ENCODE results near the gene TNK1. TPM values are rescaled to one million over a fixed set of nuclear protein-coding genes. Genes with fewer than 3 reads are reported as not detected.
A peak's percentile ranks its signal among the peaks of the same experiment; 100 is the strongest.

Gene TNK1
- total and polyA plus RNA-seq, 7 donors = 2.1 to 14.6 (median 5.4) TPM

GRCh38 chr17:7394452-7395191 lies 13.7 kb downstream of the TNK1 start, which contains the start of gene PLSCR3:
TSS of gene PLSCR3 (minus strand) at chr17:7394525. CDS start at chr17:7394110, 415 bp downstream.
- peak; percentile 93 for DNase-seq
- Histone ChIP-seq H3K27me3 (no peaks in the 10 kb centered on the region), H3K4me3 (peak within 1 kb of the TSS; percentile 68 to 79 (median 70)), H3K27ac (peak within 1 kb of the TSS; percentile 89 to 93 (median 90)), H3K9me3 (no peaks in the 10 kb centered on the region), H3K4me1 (peaks cover 0 to 25% (median 19%) of the 10 kb centered on the region in 4 donors), H3K36me3 (peaks cover 0 to 22% (median 5%) of the 10 kb centered on the region in 4 donors)
- intact Hi-C loops (cut with DNase I) = loop anchor here (2.0 kb wide), 1 partner anchor 38 kb away; no protein-coding TSS in a partner anchor
- TF ChIP-seq POLR2A (IDR thresholded peaks at IDR 0.05) = peak in 1 of 2 donors; percentile 61
- TF ChIP-seq EP300 (IDR thresholded peaks at IDR 0.05) = no peak
- peak; percentile 95 to 98 (median 96) for TF ChIP-seq POLR2AphosphoS5 (IDR thresholded peaks at IDR 0.05)
- TF ChIP-seq CTCF (IDR thresholded peaks at IDR 0.05) = peak in 3 of 4 experiments; percentile 10 to 56 (median 51)
- 0 to 1% methylated on average over 71 of the region's 71 CpGs for WGBS, 2 donors

GRCh38 chr17:7396147-7396546 lies 15.3 kb downstream of the TNK1 start:
- intact Hi-C loops (cut with DNase I) = no loop called here
- TF ChIP-seq EP300 (IDR thresholded peaks at IDR 0.05) = no peak
- TF ChIP-seq POLR2AphosphoS5 (IDR thresholded peaks at IDR 0.05) = no peak
- 92 to 94% methylated on average over 4 of the region's 4 CpGs for WGBS, 2 donors

GRCh38 chr17:7398612-7399011 lies 17.7 kb downstream of the TNK1 start:
- 86 to 89% methylated on average over 2 of the region's 2 CpGs for WGBS, 2 donors
- no peak overlapping the region for H3K27ac ChIP-seq
- no peak for DNase-seq
- H3K4me1 ChIP-seq = peaks cover 0 to 41% (median 24%) of the 10 kb centered on the region in 4 donors
- H3K27me3 ChIP-seq = no peaks in the 10 kb centered on the region
- intact Hi-C loops (cut with DNase I) = no loop called here
- H3K4me3 ChIP-seq = no peak overlapping the region
- TF ChIP-seq EP300 (IDR thresholded peaks at IDR 0.05) = no peak
- TF ChIP-seq POLR2A (IDR thresholded peaks at IDR 0.05) = no peak
- no peak for TF ChIP-seq POLR2AphosphoS5 (IDR thresholded peaks at IDR 0.05)
- no peak for TF ChIP-seq CTCF (IDR thresholded peaks at IDR 0.05)
- H3K36me3 ChIP-seq = no peaks in the 10 kb centered on the region
- no peaks in the 10 kb centered on the region for H3K9me3 ChIP-seq

More at GRCh38 chr17:7396147-7396546, 15.3 kb downstream of the TNK1 start:
- H3K9me3 ChIP-seq = no peaks in the 10 kb centered on the region
- H3K36me3 ChIP-seq = peaks cover 0 to 10% (median 1%) of the 10 kb centered on the region in 4 donors
- no peak for DNase-seq
- peaks cover 0 to 33% (median 19%) of the 10 kb centered on the region in 4 donors for H3K4me1 ChIP-seq
- no peak overlapping the region for H3K27ac ChIP-seq
- H3K27me3 ChIP-seq = no peaks in the 10 kb centered on the region
- no peak overlapping the region for H3K4me3 ChIP-seq

- Histone ChIP-seq H3K27me3 (no peaks in the 10 kb centered on the region), H3K27ac (peak overlapping the region; percentile 88 to 95 (median 92)), H3K9me3 (no peaks in the 10 kb centered on the region), H3K36me3 (peaks cover 0 to 2% (median 0%) of the 10 kb centered on the region in 4 donors), H3K4me3 (peak overlapping the region; percentile 65 to 93 (median 85)), H3K4me1 (peaks cover 0 to 49% (median 34%) of the 10 kb centered on the region in 4 donors)
- DNase-seq = peak; percentile 88
- 4 to 12% methylated on average over 16 of the region's 16 CpGs for WGBS, 2 donors
- TF ChIP-seq POLR2AphosphoS5 (IDR thresholded peaks at IDR 0.05) = no peak
- intact Hi-C loops (cut with DNase I) = loop anchor here (2.0 to 10.0 kb wide), 3 partner anchors 82 to 758 kb away; partner anchors contain the start of genes GABARAP, KIAA0753, POLR2A and TXNDC17
These were observed 22.3 kb downstream of the TNK1 start for GRCh38 chr17:7403043-7403726.

- no peaks in the 10 kb centered on the region for H3K27me3 ChIP-seq
- peak overlapping the region; percentile 65 to 93 (median 85) for H3K4me3 ChIP-seq
- peaks cover 0 to 49% (median 34%) of the 10 kb centered on the region in 4 donors for H3K4me1 ChIP-seq
- H3K9me3 ChIP-seq = no peaks in the 10 kb centered on the region
- intact Hi-C loops (cut with DNase I) = loop anchor here (2.0 to 10.0 kb wide), 3 partner anchors 81 to 759 kb away; partner anchors contain the start of genes GABARAP, KIAA0753, POLR2A and TXNDC17
- 0% methylated on average over 13 of the region's 13 CpGs for WGBS, 2 donors
- peak overlapping the region; percentile 88 to 95 (median 92) for H3K27ac ChIP-seq
- no peak for DNase-seq
- TF ChIP-seq POLR2A (IDR thresholded peaks at IDR 0.05) (no peak), EP300 (IDR thresholded peaks at IDR 0.05) (no peak), CTCF (IDR thresholded peaks at IDR 0.05) (no peak), POLR2AphosphoS5 (IDR thresholded peaks at IDR 0.05) (no peak)
- H3K36me3 ChIP-seq = peaks cover 0 to 7% (median under 1%) of the 10 kb centered on the region in 4 donors
These were observed 22.8 kb downstream of the TNK1 start for GRCh38 chr17:7403727-7403976.
